ENCODE measurements around the gene ZNF594. TPM values are rescaled to one million over a fixed set of nuclear protein-coding genes. Genes with fewer than 3 reads are reported as not detected.
A peak's percentile ranks its signal among the peaks of the same experiment; 100 is the strongest.
"Not testable (repeated sequence)": the region's sequence is repeated elsewhere in the genome, so short reads cannot be mapped to it uniquely, and the experiment has no call there.

Gene ZNF594
- 9.2 TPM for total RNA-seq

DNA sequence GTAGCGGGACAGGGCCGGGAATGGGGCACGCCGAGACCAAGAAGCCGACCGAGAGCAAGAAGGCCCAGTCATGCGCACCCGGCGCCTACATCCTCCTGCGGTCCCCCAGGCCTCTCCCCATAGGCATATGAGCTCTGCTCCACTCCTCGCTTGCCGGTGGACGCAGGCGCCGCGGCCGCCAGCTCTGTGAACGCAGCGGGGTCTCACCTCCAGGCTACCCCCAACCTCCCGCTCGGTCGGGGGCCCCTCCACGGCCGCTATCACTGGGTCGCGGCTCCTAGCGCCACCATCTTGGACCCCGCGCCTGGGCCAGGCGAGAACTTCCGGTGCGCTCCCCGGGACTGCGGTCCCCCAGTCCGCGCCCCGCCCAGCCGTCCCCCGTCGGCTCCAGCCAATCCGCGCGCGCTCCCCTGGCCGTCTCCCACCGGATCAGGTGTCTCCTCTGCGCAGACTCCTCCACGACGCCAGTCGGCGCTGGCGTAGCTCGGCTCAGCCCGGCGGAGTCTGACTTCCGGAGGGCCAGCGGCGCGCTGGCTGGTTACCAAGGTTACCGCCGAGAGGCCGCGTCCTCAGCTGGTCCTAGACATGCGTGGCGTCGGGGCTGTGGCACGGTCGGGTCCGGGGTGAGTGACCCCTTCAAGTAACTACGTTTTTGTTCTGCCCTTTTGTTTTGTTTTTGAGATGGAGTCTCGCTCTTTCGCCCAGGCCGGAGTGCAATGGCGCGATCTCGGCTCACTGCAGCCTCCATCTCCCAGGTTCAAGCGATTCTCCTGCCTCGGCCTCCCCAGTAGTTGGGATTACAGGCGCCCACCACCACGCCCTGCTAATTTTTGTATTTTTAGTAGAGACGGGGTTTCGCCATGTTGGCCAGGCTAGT lies at the start of gene ZNF594:
ZNF594 (minus strand) TSS at position 328 of the 877 bp plus-strand sequence. CDS start 7,612 bp downstream, outside the sequence.
- DNase-seq (ENCODE audit: low spot score) = peak; percentile 96

DNA sequence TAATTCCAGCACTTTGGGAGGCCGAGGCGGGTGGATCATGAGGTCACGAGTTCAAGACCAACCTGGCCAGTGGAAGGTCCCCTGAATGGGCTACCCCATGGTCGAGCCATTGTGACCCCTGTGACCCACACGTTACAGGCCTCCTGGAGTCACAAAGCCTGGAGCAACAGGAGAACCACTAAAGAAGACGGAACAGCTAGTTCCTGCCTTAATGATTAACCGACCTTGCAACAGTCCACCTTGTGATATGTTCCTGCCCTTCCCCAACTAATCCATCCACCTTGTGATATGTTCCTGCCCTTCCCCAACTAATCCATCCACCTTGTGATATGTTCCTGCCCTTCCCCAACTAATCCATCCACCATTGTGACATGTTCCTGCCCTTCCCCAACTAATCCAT lies 48.1 kb upstream of the ZNF594 start:
- DNase-seq (ENCODE audit: low spot score) = not testable (repeated sequence)

DNA sequence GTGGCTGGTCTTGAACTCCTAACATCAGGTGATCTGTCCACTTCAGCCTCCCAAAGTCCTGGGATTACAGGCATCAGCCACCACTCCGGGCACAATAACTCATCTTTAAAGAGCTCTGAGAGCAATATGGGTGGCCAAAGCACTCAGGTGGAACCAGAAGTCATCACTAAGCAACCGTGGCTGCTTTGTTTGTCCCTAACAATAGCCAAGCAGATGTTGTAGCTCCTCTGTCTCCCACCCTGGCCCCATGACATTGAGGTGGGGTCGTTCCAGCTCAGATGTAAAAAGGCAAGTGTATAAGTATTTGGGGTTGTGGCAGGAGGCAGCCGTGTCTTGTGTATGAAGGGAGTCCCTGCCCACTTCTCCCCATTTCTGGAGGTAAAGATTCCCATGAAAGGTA lies 46.7 kb upstream of the ZNF594 start:
- DNase-seq (ENCODE audit: low spot score) = no peak

DNA sequence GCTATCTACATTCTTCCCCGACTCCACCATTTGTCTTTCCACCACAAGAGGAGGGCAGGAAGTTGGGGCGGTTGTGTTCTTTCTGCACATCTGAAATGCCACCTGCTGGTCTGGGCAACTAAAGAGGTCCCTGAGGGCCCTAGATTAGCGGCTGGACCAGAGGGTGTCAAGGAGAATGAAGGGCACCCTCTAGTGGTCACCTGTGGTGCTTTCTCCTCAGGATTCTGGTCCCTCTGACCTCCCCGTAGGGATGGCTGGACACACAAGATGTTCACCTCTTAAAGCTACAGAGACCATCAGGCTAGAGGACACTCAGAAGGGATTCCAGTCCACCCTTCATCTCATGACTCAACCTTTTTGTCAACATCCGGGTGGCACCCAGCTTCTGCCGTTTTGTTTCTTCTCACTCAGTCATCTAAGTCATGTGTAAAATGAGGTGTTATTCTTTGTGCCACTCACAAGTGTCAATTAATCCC lies 45.9 kb upstream of the ZNF594 start:
- DNase-seq (ENCODE audit: low spot score) = peak; percentile 47

DNA sequence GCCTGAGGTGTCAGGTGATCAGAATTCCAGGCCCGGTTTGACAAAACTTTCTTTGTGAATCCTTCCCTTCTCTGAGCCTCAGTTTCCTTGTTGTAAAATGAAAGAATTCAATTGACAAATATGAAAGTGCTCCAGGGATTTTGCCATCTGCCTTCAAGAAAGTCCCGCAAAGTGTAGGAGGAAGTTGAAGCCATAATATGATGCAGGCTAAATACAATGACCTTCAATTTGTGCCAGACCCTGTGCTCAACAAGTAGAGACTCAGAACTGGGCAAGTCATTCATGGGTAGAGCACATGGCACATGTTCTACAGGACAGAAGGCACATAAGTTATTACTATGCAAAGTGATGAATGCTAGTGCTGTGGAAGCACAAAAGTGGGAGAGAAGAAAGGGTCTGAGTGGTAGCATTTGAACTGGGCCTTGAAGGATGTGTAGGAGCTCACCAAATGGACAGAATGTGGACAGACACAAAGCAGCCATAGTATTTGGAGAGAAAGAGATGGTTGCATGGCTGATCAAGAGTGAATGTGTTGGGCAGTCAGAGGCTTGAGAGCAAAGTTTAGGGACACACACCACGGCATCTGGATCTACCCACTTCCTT lies 45.4 kb upstream of the ZNF594 start:
- DNase-seq (ENCODE audit: low spot score) = no peak

DNA sequence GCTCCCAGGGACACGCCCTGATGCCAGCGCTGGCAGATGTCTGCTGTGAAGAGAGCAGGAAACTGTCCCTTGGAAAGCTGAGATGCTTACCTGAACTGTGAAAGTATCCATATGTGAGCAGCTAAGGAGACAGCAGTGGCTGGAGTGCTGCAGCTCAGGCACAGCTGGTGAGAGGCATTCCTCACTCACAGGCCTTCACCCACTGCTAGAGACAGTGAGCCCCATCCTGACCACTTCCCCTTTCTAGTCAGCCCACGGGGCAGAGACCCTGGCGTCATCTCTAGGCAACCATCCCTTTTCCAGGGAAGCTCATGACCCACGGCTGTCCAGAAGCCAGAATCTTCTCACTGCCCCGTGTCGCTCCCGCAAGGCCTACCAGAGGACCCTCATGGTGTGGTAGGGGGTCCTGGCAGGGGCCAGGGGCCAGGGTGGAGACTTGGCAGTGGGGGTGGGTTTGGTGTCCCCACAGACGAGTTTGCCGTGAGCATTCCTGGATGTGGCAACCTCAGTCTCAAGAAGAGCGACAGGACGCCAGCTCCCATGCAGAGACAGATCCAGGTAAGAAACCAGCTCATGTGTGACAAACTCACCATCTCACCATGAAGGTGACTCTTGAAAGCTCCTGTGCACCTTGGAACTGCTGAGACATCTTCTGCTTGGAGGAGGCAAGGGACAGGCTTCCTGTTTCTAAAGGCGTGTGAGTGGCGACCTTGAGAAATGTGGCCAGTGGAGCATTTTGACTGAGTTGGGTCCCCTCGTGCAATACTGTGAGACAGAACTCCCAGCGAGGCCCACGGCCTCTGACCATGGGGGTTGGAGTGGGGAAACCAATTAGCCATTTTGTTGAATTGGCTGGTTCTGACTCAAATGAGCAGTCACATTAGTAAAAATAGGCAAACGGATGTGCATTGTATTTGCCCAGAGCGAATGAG lies 43.2 kb upstream of the ZNF594 start, which contains the start of gene SCIMP:
SCIMP (minus strand) TSS at position 216 of the 932 bp plus-strand sequence; CDS start at position 111, 105 bp downstream.
- DNase-seq (ENCODE audit: low spot score) = peak; percentile 29

DNA sequence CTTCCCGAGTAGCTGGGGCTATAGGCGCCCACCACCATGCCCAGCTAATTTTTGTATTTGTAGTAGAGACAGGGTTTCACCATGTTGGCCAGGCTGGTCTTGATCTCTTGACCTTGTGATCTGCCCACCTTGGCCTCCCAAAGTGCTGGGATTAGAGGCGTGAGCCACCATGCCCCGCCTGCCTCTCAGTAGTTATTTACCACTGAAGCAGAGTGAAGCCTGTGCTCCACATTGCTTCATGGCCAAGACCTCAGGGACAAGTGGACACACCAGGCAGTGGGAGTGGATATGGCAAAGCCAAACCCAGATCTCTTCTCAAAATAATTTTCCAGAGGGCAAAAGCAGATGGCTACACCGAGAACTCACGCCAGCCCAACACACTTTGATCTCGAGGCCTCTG lies 41.8 kb upstream of the ZNF594 start:
- not testable (repeated sequence) for DNase-seq (ENCODE audit: low spot score)

DNA sequence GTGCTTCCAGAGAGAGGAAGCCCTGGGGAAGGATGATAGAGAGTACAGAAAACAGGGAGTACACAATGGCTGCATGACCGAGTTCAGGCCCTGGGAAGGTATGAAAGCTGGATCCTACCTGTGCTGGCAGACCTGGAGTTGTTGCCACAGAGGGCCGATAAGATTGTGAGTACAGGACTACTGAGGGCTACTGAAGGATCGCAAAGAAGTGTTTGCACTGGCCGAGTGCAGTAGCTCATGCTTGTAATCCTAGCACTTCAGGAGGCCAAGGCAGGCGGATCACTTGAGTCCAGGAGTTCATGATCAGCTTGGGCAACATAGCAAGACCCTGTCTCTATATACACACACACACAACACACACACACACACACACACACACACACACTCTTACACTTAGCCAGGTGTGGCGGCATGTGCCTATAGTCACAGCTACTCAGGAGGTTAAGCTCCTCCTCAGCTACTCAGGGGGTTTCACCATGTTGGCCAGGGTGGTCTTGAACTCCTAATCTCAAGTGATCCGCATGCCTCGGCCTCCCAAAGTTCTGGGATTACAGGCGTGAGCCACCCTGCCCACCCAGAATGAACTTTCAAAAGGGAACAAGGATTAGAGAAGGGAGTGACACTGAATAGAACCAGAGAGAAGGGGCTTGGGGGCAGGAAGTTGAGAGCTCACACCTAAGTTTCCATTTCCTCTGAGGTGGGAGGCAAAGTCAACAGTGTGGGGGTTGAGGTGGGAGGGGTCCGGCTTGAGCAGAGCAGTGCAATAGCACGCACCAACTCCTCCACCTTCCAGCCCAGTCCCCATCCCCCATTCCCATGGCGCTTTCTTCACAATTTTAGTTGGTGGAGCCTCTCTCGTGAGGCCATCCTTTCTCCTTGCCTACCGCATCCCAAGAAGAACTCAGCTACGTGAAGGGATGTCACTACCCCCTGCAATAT lies 35.5 kb upstream of the ZNF594 start:
- no peak for DNase-seq (ENCODE audit: low spot score)

DNA sequence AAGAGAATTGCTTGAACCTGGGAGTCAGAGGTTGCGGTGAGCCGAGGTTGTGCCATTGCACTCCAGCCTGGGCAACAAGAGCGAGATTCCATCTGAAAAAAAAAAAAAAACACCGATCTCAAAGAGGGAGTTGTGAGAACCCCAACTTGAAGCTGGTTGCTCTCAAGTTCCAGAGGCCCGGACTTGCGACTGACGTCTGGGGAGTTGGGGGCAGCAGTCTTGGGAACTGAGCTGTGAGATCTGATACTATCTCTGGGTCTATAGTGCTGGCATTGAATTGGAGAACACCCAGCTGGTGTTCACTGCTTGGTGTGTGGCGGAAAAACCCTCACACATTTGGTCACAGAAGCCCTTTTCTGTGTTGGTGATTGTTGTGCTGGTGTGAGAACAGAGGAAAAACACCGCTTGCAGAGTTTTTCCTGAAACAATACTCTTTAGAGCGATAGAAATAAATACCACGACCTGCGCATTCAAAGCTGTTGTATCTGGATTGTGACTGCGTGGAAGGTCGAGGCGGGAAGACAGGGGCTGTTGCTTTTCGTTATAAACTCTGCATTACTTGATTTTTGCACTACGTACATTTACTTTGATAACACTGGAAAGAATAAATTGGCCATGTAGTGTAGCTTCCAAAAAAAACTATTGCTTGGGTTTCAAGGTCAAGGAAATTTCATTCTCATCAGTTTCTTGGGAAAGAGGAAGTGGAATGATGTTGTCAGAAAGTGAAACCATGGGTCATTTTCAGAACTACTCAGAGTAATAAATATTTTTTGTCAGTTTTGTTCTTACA lies 34.2 kb upstream of the ZNF594 start:
- no peak for DNase-seq (ENCODE audit: low spot score)

DNA sequence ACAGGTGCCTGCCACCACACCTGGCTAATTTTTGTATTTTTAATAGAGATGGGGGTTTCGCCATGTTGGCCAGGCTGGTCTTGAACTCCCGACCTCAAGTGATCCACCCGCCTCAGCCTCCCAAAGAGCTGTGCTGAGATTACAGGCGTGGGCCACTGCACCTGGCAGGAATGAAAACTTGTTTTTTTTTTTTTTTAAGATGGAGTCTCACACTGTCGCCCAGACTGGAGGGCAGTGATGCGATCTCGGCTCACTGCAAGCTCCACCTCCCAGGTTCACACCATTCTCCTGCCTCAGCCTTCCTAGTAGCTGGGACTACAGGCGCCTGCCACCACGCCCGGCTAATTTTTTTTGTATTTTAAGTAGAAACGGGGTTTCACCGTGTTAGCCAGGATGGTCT lies 30.2 kb upstream of the ZNF594 start:
- not testable (repeated sequence) for DNase-seq (ENCODE audit: low spot score)

DNA sequence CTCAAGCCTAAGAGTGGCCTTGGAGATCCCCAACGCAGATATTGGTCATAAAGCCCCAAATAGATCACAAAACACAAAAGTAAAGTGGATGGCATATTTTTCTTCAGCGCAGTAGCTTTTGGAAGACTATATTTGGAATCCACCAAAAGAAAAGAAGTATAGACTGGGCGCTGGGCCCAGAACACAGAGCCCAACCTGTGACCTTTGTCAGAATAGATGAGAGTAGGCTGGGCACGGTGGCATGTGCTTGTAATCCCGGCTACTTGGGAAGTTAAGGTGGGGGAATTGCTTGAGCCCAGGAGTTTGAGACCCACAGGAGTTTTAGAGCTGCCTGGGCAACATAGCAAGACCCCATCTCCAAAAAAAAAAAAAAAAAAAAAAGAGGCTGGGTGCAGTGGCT lies 28.4 kb upstream of the ZNF594 start:
- DNase-seq (ENCODE audit: low spot score) = no peak

DNA sequence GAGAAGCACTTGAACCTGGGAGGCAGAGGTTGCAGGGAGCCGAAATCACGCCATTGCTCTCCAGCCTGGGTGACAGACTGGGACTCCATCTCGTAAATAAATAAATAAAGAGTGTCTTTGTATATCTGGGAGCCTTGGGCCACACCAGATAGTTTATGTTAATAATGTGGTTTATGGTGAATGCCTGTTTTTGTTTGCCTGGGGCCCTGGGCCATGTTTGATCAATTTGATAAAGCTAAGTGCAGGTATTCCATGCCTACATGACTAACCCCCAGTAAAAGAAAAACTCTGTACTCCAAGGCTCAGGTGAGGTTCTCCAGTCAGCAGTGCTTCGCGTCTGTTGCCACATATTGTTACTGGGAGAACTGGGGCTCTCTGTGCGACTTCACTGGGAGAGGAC lies 27.9 kb upstream of the ZNF594 start:
- DNase-seq (ENCODE audit: low spot score) = no peak

DNA sequence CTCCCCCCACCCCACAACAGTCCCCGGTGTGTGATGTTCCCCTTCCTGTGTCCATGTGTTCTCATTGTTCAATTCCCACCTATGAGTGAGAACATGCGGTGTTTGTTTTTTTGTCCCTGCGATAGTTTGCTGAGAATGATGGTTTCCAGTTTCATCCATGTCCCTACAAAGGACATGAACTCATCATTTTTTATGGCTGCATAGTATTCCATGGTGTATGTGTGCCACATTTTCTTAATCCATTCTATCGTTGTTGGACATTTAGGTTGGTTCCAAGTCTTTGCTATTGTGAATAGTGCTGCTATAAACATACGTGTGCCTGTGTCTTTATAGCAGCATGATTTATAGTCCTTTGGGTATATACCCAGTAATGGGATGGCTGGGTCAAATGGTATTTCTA lies 25.9 kb upstream of the ZNF594 start:
- not testable (repeated sequence) for DNase-seq (ENCODE audit: low spot score)

DNA sequence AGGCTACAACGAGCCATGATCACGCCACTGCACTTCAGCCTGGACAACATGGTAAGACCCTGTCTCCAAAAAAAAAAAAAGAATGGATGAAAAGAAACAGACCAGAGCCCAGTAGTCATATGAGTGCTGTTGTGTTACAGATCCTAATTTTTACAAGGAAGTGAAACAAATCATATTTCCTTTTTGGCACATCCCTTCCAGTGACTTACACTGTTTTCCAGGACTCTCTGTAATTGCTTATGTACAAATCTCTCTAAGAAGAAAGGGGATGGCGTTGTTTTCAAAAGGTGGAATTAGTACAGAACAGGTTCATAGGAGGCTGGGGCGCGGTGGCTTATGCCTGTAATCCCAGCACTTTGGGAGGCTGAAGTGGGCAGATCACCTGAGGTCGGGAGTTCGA lies 19.8 kb upstream of the ZNF594 start:
- DNase-seq (ENCODE audit: low spot score) = no peak

DNA sequence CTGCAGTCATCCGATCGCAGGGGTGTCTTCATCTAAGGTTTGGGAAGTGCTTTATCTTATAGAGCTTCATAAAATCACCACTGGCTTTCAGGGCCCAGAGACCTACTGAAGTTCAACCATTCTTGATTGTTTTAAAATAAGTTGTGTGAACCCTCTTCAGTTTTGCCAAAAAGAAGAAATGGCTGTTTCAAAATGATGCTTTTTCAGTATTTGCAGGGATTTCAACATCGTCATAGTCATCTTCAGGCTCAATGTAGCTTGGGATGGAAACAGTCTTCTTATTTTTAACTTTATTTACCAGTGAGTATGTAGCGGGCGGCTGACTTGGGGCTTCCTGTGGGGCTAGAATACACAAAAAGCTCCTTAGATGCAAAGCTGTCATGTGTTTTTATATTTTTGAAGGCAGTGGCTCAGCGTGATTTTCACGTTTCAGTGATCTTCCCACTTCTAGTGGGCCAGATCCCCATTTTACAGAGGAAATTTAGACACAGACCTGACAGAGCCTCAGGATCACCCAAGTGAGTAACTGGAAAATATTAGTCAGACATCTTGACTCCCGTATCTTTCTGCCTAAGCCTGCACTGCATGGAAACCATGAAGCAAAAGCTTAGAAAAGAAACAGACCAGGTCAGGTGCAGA lies 19.1 kb upstream of the ZNF594 start:
- no peak for DNase-seq (ENCODE audit: low spot score)

DNA sequence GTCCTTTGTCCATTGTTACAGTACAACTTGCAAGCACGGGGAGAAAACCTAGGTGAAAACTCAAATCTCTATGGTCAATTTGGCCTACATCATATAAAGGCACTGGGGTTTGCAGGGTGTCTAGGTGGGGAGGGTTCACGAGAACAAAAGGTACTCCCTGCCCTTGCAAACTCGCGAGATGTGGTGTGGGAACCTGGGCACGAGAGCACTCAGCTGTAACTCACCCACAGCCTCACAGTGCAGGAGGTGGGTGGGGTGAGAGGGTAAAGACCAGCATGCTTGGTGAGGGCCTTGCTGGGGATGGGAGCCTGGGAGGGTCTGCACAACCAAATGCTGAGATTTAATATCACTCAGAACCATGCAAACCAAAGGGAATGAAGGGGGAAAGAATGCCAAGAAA lies 18.4 kb upstream of the ZNF594 start:
- DNase-seq (ENCODE audit: low spot score) = no peak

DNA sequence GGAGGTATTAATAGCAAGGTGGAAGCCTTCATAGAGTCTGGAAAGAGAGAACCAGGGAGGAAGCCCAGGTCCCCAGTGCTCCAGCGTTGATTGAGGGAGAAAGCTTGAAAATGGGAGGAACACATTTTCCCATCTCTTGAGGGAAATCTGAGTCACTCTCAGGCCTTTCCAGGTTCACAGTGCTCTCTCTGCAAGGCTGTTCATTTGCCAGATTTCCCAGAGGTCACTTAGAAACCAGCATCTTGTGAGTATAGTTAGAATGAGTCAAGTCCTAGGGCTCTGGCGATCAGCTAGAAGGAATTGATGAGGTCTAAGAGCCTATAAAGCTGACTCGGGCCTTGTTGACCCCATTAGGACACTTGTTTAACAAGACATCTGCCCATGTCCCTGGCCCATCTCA lies 17.7 kb upstream of the ZNF594 start:
- DNase-seq (ENCODE audit: low spot score) = no peak

DNA sequence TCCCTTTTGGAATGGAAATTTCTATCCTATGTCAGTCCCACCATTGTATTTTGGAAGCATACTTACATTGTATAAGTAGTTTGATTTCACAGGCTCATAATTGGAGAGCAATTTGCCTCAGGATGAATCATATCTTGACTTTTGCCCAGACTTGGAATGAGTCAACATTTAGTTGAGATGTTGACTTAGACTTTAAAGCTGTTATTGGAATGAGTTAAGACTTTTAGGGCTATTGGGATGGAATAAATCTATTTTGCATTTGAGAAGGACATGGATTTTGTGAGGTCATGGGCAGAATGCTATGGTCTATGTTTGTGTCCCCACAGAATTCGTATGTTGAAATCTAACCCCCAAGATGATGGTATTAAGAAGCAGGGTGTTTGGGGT lies 12.2 kb upstream of the ZNF594 start:
- no peak for DNase-seq (ENCODE audit: low spot score)

DNA sequence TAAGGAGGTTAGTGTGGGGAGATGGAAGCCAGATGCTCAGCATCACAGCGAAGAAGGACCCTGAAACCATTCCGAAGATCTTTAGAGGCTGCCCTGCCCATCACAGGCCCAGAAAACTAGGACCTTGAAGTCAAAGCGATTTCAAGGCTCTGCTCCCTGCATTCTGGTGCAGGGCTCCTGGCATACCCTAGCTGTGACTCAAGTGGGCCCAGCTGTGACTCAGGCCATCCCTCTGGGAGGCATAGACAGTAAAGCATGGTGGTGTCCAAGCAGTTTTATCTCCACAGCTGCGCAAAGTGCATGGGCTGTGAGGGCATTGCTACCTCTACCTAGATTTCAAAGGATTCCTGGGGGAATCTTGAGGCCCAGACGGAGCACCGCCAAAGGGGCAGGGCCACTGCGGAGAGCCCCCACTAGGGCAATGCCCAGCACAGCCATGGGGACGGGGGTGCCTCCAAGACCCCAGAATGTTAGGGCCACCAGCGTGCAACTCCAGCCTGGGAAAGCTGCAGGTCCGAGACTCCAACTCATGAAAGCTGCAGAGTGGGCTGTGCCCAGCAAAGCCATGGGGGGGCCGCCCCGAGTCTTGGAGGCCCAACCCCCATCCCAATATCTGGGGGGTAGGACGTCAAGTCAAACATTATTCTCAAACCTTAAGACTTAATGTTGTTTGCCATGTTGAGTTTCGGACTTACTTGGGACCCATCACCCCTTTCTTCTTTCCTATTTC lies 11.7 kb upstream of the ZNF594 start:
- DNase-seq (ENCODE audit: low spot score) = no peak
